CD4-positive, alpha-beta memory T cell (primary cell): ENCODE data around the gene CCDC87. TPM values are rescaled to one million over a fixed set of nuclear protein-coding genes. Genes with fewer than 3 reads are reported as not detected.
A peak's percentile ranks its signal among the peaks of the same experiment; 100 is the strongest.

ENCODE experiments used
- CTCF ChIA-PET: fragments of 350-600 bp; sonication (Branson Sonifier 250); formaldehyde crosslinking; loops from one replicate; lab custom pipeline; 2021; ENCODE audit warnings: inconsistent platforms; ENCODE audit not compliant: partially characterized antibody; lab: Charles Lee
- POLR2A ChIA-PET: fragments of 350-600 bp; sonication (Branson Sonifier 250); formaldehyde crosslinking; loops from one replicate; lab custom pipeline; 2021; ENCODE audit not compliant: partially characterized antibody; lab: Charles Lee
- DNase-seq, 5 donors: peaks; one replicate each; pipeline versions ENCODE4 v3.0.0 to v3.0.0-alpha.2; 2020 to 2022; ENCODE audit warnings: mixed read lengths in 1 of 5
- H3K27ac ChIP-seq: one replicate; pipeline ENCODE4 v1.7.0; 2013; ENCODE audit warnings: low read depth, low read length
- H3K27me3 ChIP-seq: 2 replicates; pipeline ENCODE4 v1.7.0; 2013; ENCODE audit warnings: mild to moderate bottlenecking, low read length, moderate library complexity; ENCODE audit not compliant: insufficient read depth
- H3K36me3 ChIP-seq: 2 replicates; pipeline ENCODE4 v1.7.0; 2013; ENCODE audit warnings: mild to moderate bottlenecking, low read length, moderate library complexity; ENCODE audit not compliant: insufficient read depth
- H3K4me1 ChIP-seq: 2 replicates; pipeline ENCODE4 v1.7.0; 2013; ENCODE audit warnings: mild to moderate bottlenecking, low read length, moderate library complexity; ENCODE audit not compliant: insufficient read depth
- H3K4me3 ChIP-seq, 2 donors: one replicate each; pipeline ENCODE4 v1.7.0; 2013; ENCODE audit warnings: low read length in 2 of 2, mild to moderate bottlenecking in 1 of 2
- H3K9me3 ChIP-seq, 2 donors: one replicate each; pipeline ENCODE4 v1.7.0; 2013; ENCODE audit warnings: low read length in 2 of 2, control low read depth in 1 of 2; ENCODE audit not compliant: control insufficient read depth in 1 of 2
- H3K27ac Mint-ChIP-seq, 7 donors: one replicate each; pipeline ENCODE4 v1.8.0; 2020 to 2021; ENCODE audit warnings: mixed read lengths in 7 of 7, mild to moderate bottlenecking in 6 of 7, inconsistent platforms in 3 of 7, moderate library complexity in 3 of 7
- H3K27me3 Mint-ChIP-seq, 2 donors: one replicate each; pipeline ENCODE4 v1.8.0; 2020 to 2021; ENCODE audit warnings: mixed read lengths in 2 of 2
- H3K36me3 Mint-ChIP-seq, 2 donors: one replicate each; pipeline ENCODE4 v1.8.0; 2020 to 2021; ENCODE audit warnings: mixed read lengths in 2 of 2, inconsistent platforms in 1 of 2, mild to moderate bottlenecking in 1 of 2
- H3K4me1 Mint-ChIP-seq, 4 donors: one replicate each; pipeline ENCODE4 v1.8.0; 2020 to 2021; ENCODE audit warnings: mixed read lengths in 4 of 4, mild to moderate bottlenecking in 1 of 4
- H3K4me3 Mint-ChIP-seq, 8 donors: one replicate each; pipeline ENCODE4 v1.8.0; 2020 to 2021; ENCODE audit warnings: mixed read lengths in 8 of 8, mild to moderate bottlenecking in 7 of 8, moderate library complexity in 6 of 8, inconsistent platforms in 3 of 8
- H3K9me3 Mint-ChIP-seq, 8 donors: one replicate each; pipeline ENCODE4 v1.8.0; 2020 to 2021; ENCODE audit warnings: mixed read lengths in 8 of 8, mild to moderate bottlenecking in 5 of 8, inconsistent platforms in 3 of 8, moderate library complexity in 1 of 8
- intact Hi-C: fragments of 100-400 bp; cut with micrococcal nuclease; formaldehyde crosslinking; loops from one replicate; pipeline ENCODE4 v1.15.1; 2023
- polyA plus RNA-seq, 2 donors: library from polyadenylated mRNA; unstranded; fragments of 300-500 nt; fragmentation: Illumina TruSeq; gene quantifications; one replicate each; pipeline ENCODE4 v1.2.3, GENCODE V29; 2021
- total RNA-seq, 2 experiments: library from RNA; stranded (reverse); gene quantifications; one replicate each; pipeline ENCODE4 v1.2.3, GENCODE V29; 2021

The CCDC87 gene
- total and polyA plus RNA-seq, 4 experiments from 2014 or later = 0.34 TPM; not detected in 3

DNA sequence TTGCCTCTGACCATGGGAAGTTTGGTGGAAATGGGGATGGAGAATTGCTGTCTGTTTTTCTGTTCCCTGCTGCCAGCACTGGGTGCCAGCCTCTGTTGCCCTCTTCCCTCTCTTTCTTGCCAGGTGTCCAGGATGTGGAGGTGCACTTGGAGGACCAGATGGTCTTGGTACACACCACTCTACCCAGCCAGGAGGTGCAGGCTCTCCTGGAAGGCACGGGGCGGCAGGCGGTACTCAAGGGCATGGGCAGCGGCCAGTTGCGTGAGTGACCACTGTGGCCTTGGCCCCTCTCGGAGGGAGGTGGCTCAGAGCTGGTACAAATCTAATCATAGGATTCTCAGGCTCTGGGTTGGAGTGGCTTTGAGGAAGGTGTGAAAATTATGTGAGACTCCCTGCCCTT lies 6.1 kb upstream of the CCDC87 start:
- H3K36me3 Mint-ChIP-seq = peaks cover 0 to 14% of the 10 kb centered on the region in 2 donors
- H3K36me3 ChIP-seq = peaks cover 5% of the 10 kb centered on the region
- no peaks in the 10 kb centered on the region for H3K9me3 ChIP-seq
- peaks cover 18% of the 10 kb centered on the region for H3K4me1 ChIP-seq
- intact Hi-C loops = no loop called here
- DNase-seq = no peak
- no peak overlapping the region for H3K27ac ChIP-seq
- H3K9me3 Mint-ChIP-seq = no peaks in the 10 kb centered on the region
- H3K27me3 Mint-ChIP-seq = no peaks in the 10 kb centered on the region
- H3K4me3 Mint-ChIP-seq = no peak overlapping the region
- H3K4me1 Mint-ChIP-seq = peaks cover 7 to 20% (median 13%) of the 10 kb centered on the region in 4 donors
- ChIA-PET CTCF (interaction anchor here (1.6 kb wide), 2 partner anchors 31 to 38 kb away, joined by 3 to 4 read pairs; partner anchors contain the start of gene CTSF), POLR2A (interaction anchor here (0.8 kb wide), 1 partner anchor 18 kb away, joined by 3 read pairs; no protein-coding TSS in a partner anchor)
- H3K4me3 ChIP-seq = no peak overlapping the region
- H3K27ac Mint-ChIP-seq = no peak overlapping the region
- H3K27me3 ChIP-seq = no peaks in the 10 kb centered on the region

GRCh38 chr11:66595245-66595904 lies 2.5 kb upstream of the CCDC87 start:
- Mint-ChIP-seq H3K27ac (peak overlapping the region in 6 of 7 donors; percentile 44 to 90 (median 76)), H3K27me3 (no peaks in the 10 kb centered on the region), H3K36me3 (peaks cover 0 to 9% of the 10 kb centered on the region in 2 donors), H3K4me1 (peaks cover 16 to 42% (median 27%) of the 10 kb centered on the region in 4 donors), H3K9me3 (no peaks in the 10 kb centered on the region), H3K4me3 (peak overlapping the region; percentile 7 to 82 (median 44))
- intact Hi-C loops = no loop called here
- Histone ChIP-seq H3K4me3 (no peak overlapping the region), H3K36me3 (no peaks in the 10 kb centered on the region), H3K27me3 (no peaks in the 10 kb centered on the region), H3K27ac (no peak overlapping the region), H3K9me3 (no peaks in the 10 kb centered on the region), H3K4me1 (peaks cover 35% of the 10 kb centered on the region)
- CTCF ChIA-PET = interaction anchor here (1.0 to 6.9 kb wide), 4 partner anchors 14 to 166 kb away, joined by 3 to 45 read pairs (median 4); partner anchors contain the start of gene RBM4B
- no peak for DNase-seq
- POLR2A ChIA-PET = interaction anchor here (1.2 to 6.1 kb wide), 5 partner anchors 16 to 82 kb away, joined by 3 to 69 read pairs (median 9); partner anchors contain the start of genes RBM14, RBM4 and RBM4B

GRCh38 chr11:66593650-66594049 lies 787 bp upstream of the CCDC87 start:
- Mint-ChIP-seq H3K4me1 (peaks cover 16 to 42% (median 27%) of the 10 kb centered on the region in 4 donors), H3K36me3 (peaks cover 0 to 7% of the 10 kb centered on the region in 2 donors), H3K9me3 (no peaks in the 10 kb centered on the region), H3K27me3 (no peaks in the 10 kb centered on the region), H3K4me3 (peak overlapping the region; percentile 98 to 100 (median 99)), H3K27ac (peak overlapping the region; percentile 96 to 100 (median 100))
- ChIA-PET POLR2A (interaction anchor here (0.7 to 6.1 kb wide), 7 partner anchors 13 to 84 kb away, joined by 3 to 69 read pairs (median 5); partner anchors contain the start of genes ACTN3, CTSF, RBM14 and RBM4), CTCF (interaction anchor here (0.5 to 6.9 kb wide), 5 partner anchors 14 to 241 kb away, joined by 3 to 54 read pairs (median 19); partner anchors contain the start of genes RBM4 and RBM4B)
- peak overlapping the region; percentile 88 for H3K27ac ChIP-seq
- peak overlapping the region; percentile 71 to 98 for H3K4me3 ChIP-seq
- peak in 1 of 5 donors; percentile 8 for DNase-seq
- H3K36me3 ChIP-seq = no peaks in the 10 kb centered on the region
- H3K9me3 ChIP-seq = no peaks in the 10 kb centered on the region
- H3K27me3 ChIP-seq = no peaks in the 10 kb centered on the region
- peaks cover 35% of the 10 kb centered on the region for H3K4me1 ChIP-seq
- intact Hi-C loops = loop anchor here (1.0 to 2.0 kb wide), 5 partner anchors 23 to 249 kb away; partner anchors contain the start of genes ACTN3, RBM14, RBM4 and RBM4B

GRCh38 chr11:66593303-66593635 lies 406 bp upstream of the CCDC87 start:
- Histone ChIP-seq H3K4me3 (peak overlapping the region; percentile 71 to 98), H3K4me1 (peaks cover 35% of the 10 kb centered on the region)
- peak in 1 of 5 donors; percentile 43 for DNase-seq

GRCh38 chr11:66591175-66591574 lies 1.7 kb downstream of the CCDC87 start:
- CTCF ChIA-PET = interaction anchor here (0.9 to 6.9 kb wide), 8 partner anchors 12 to 87 kb away, joined by 3 to 54 read pairs (median 5); partner anchors contain the start of genes RBM4 and RBM4B
- no peaks in the 10 kb centered on the region for H3K9me3 Mint-ChIP-seq
- H3K27ac Mint-ChIP-seq = peak overlapping the region in 3 of 7 donors; percentile 22 to 53 (median 31)
- H3K27ac ChIP-seq = no peak overlapping the region
- peaks cover 35% of the 10 kb centered on the region for H3K4me1 ChIP-seq
- no peak for DNase-seq
- H3K27me3 ChIP-seq = no peaks in the 10 kb centered on the region
- no peaks in the 10 kb centered on the region for H3K36me3 ChIP-seq
- POLR2A ChIA-PET = interaction anchor here (0.8 to 6.1 kb wide), 5 partner anchors 9 to 124 kb away, joined by 3 to 69 read pairs (median 7); partner anchors contain the start of genes PELI3, RBM14 and RBM4
- H3K4me3 ChIP-seq = no peak overlapping the region
- H3K4me1 Mint-ChIP-seq = peaks cover 16 to 41% (median 25%) of the 10 kb centered on the region in 4 donors
- H3K27me3 Mint-ChIP-seq = no peaks in the 10 kb centered on the region
- H3K36me3 Mint-ChIP-seq = peaks cover 0 to 5% of the 10 kb centered on the region in 2 donors
- H3K9me3 ChIP-seq = no peaks in the 10 kb centered on the region
- H3K4me3 Mint-ChIP-seq = peak overlapping the region in 3 of 8 donors; percentile 17 to 100 (median 99)
- intact Hi-C loops = no loop called here

More at GRCh38 chr11:66593303-66593635, 406 bp upstream of the CCDC87 start:
- CTCF ChIA-PET = interaction anchor here (0.7 to 6.9 kb wide), 6 partner anchors 13 to 241 kb away, joined by 3 to 54 read pairs (median 13); partner anchors contain the start of genes RBM14, RBM4 and RBM4B
- Histone ChIP-seq H3K9me3 (no peaks in the 10 kb centered on the region), H3K27me3 (no peaks in the 10 kb centered on the region), H3K36me3 (no peaks in the 10 kb centered on the region), H3K27ac (peak overlapping the region; percentile 88)
- peaks cover 16 to 42% (median 27%) of the 10 kb centered on the region in 4 donors for H3K4me1 Mint-ChIP-seq
- no peaks in the 10 kb centered on the region for H3K9me3 Mint-ChIP-seq
- intact Hi-C loops = loop anchor here (1.0 to 2.0 kb wide), 5 partner anchors 23 to 250 kb away; partner anchors contain the start of genes ACTN3, RBM14, RBM4 and RBM4B
- no peaks in the 10 kb centered on the region for H3K27me3 Mint-ChIP-seq
- POLR2A ChIA-PET = interaction anchor here (1.1 to 6.1 kb wide), 9 partner anchors 12 to 113 kb away, joined by 3 to 69 read pairs (median 5); partner anchors contain the start of genes ACTN3, DPP3, RBM14 and RBM4
- H3K4me3 Mint-ChIP-seq = peak overlapping the region; percentile 98 to 100 (median 99)
- H3K36me3 Mint-ChIP-seq = peaks cover 0 to 5% of the 10 kb centered on the region in 2 donors
- H3K27ac Mint-ChIP-seq = peak overlapping the region; percentile 96 to 100 (median 100)

GRCh38 chr11:66589996-66590675 lies 2.7 kb downstream of the CCDC87 start:
- Mint-ChIP-seq H3K4me1 (peaks cover 14 to 31% (median 20%) of the 10 kb centered on the region in 4 donors), H3K27ac (peak overlapping the region in 3 of 7 donors; percentile 42 to 82 (median 48)), H3K36me3 (peaks cover 0 to 5% of the 10 kb centered on the region in 2 donors), H3K27me3 (no peaks in the 10 kb centered on the region), H3K4me3 (peak overlapping the region in 2 of 8 donors; percentile 15 to 29), H3K9me3 (no peaks in the 10 kb centered on the region)
- Histone ChIP-seq H3K9me3 (no peaks in the 10 kb centered on the region), H3K27me3 (no peaks in the 10 kb centered on the region), H3K36me3 (no peaks in the 10 kb centered on the region), H3K4me1 (peaks cover 24% of the 10 kb centered on the region), H3K27ac (no peak overlapping the region), H3K4me3 (no peak overlapping the region)
- ChIA-PET CTCF (interaction anchor here (1.2 to 6.9 kb wide), 4 partner anchors 11 to 88 kb away, joined by 4 to 54 read pairs (median 27); partner anchors contain the start of gene RBM4B), POLR2A (interaction anchor here (0.8 to 4.6 kb wide), 5 partner anchors 10 to 123 kb away, joined by 3 to 41 read pairs (median 4); partner anchors contain the start of genes PELI3, RBM14 and RBM4)
- intact Hi-C loops = no loop called here
- DNase-seq = no peak
